Stimulated activated CD4-positive, alpha-beta T cell treated with anti-CD3 and anti-CD28 coated beads, TNF-alpha, amount 100 ng/mL, for 24 hours (primary cell): ENCODE data around the gene FGF19.

ENCODE experiments used
- DNase-seq, 3 experiments: peaks; one replicate each; pipeline ENCODE4 v3.0.0-alpha.2; 2020; ENCODE audit warnings: low read depth in 3 of 3

The FGF19 gene

DNA sequence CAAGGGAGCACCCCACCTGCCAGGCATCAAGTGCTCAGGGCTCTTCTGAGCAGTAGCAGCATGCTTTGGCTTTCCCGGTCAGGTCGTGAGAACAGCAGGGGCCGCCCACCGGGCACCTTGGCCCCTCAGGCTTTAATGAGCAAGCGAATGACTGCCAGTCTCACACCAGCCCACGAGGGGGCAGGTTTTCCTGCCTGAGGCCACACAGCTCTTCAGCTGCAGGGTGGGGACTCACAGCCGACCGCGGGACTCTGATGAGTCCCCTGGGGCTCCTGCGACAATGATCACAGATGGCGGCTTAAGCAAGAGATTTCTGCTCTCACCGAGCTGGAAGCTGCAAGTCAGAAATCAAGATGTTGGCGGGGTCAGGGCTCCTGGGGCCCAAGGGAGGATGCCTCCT is 14.3 kb upstream of the FGF19 start:
- DNase-seq: no peak

DNA sequence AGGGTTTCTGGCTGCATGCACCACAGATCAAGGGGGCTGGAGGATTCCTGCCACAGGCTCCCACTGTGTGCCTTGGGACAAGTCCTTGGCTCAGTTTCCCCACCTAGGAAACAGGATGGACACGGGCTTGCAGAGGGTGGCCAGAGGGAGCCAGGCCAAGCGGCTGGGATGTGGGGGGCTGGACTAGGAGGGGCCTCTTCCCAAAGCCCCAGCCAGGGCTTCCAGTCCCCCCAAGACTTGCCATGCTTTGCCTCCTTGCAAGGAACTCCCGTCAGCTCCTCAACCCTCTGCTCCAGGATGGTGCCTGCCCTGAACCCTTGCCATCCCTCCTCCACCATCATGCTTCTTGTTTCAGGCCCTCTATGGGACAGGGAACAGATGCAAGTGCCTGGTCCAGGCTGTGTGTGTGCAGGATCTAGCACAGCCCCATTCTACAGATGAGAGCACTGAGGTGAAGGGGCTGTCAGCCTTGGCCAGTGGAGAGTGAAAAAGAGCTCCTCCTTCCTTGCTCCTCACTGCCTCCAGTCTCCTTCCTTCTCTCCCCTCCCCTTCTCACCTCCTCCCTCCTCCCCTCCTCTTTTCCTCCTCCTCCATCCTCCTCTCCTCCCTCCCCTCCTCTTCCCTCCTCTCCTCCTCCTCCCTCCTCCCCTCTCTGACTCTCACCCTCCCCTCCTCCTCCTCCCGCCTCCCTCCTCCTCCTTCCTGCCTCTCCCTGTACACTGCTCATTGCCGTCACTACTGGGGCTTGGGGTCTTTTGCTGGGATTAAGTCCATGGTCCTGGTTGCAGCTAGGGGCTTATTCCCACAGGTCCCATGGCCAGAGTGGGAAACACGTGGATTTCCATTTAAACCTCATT is 13.3 kb upstream of the FGF19 start:
- DNase-seq: no peak

DNA sequence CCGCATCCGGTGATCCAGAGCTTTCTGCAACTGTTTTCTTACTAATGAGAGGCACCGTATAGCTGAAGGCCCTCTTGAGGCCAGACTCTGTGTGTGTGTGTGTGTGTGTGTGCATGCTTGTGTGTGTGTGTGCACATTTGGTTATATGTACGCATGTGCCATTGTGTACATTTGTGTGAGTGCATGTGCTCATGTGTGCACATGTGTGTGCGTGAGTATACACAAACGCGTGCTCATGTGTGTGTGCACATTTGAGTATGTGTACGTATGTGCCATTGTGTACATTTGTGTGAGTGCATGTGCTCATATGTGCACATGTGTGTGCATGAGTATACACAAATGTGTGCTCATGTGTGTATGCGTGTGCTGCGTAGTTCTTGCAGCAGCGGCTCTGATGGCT is 12.3 kb upstream of the FGF19 start:
- DNase-seq: no peak

DNA sequence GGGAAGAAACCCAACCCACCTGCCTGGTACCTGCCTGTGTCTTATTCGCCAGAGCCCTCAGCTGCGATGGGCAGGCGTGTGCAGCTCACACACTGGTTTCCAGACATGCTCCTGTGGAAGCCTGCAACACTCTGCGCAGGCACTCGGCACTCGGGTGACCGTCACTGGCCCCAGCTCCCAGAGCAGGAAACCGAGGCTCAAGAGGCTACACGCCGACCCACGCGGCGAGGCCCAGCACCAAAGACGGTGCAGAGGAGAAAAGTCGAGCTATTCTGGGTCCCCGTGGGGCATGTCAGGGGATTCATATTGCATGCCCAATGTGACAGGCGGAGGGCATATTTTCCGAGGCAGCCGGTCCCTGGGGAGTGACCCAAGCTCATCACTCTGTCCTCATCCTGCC is 11.6 kb upstream of the FGF19 start:
- no peak for DNase-seq

DNA sequence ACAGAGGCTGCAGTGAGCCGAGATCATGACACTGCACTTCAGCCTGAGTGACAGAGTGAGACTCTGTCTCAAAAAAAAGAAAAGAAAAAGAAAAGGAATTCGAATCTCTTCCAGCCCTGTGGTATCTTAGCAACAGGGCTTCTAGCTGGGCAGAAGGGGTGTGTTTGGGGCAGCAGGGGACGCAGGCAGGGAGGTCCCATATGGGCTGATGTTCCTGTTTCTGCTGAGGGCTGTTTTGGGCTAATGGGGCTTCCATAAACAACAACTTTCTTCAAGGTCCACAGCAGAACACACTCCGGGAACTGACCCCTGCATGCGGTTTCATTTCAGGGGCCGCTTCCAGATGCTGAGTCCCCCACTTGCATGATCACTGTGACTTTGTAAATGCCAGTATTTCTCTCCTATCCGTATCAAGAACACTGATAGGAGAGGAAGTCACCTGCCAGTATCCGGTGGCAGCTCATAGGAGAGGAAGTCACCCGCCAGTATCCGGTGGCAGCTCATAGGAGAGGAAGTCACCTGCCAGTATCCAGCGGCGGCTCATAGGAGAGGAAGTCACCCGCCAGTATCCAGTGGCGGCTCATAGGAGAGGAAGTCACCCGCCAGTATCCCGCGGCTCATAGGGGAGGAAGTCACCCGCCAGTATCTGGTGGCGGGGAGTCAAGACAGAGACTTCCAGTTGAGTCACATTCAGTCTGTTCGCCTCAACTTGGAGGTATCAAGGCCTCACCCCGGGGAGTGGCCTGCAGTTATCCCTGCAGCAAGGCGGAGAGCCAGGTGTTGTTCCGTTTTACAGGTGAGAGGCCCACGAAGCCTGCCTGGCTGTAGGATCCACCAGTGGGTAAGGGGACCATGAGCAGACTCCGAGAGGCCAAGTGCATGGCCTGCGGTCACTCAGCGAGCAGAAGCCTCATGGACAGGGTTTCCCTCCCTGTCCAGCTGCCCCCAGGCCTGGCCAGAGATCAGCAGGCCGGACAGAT is 8.3 kb upstream of the FGF19 start:
- DNase-seq: peak in 1 of 3 experiments; percentile 16

DNA sequence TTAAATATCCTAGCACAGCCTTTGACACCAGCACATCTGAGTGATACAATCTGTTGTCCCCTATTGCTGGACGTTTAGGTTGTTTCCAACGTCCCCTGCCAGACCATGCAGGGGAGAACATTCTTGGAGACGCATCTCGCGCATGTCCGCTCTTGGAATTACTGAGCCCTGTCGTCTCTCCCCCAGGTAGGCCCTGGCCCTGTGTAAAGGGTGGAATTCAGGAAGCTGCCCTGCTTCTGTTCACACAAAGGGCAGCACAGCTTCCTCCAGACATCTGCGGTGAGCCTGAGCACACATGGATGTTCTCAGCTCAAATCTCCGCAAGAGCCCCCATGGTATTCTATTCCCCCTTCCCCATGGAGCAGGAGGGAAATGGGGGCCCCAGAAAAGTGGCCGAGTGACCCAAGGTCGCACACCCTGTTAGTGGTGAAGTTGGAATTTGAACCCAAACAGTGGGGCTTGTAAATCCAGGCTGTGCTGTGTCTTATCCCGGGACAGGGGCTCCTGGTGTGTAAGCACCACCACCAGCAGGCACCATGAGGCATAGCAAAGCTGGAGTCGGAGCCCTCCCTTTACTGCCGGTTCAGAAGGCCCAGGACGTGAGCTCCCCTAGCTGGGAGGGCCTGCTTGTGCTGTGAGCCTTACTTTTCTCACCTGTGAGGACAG is 5.0 kb upstream of the FGF19 start:
- no peak for DNase-seq

DNA sequence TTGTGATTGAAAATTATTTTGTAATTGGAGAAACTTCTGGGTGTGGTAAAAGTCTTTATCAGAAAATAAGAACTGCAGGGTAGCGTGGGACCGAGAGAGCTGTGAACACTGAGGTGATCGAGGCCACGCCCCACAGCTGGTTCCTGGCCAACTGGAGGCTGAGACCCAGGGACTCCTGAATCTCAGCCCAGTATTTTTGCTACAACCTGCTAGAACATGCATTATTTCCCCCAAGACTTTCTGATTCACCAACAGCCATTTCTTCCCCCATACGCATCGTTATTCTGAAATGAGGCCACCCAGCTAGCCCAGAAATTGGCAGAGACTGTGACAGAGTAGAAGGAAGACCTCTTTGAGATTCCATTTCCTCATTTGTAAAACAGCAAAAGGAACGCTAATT is 3.4 kb upstream of the FGF19 start:
- no peak for DNase-seq

DNA sequence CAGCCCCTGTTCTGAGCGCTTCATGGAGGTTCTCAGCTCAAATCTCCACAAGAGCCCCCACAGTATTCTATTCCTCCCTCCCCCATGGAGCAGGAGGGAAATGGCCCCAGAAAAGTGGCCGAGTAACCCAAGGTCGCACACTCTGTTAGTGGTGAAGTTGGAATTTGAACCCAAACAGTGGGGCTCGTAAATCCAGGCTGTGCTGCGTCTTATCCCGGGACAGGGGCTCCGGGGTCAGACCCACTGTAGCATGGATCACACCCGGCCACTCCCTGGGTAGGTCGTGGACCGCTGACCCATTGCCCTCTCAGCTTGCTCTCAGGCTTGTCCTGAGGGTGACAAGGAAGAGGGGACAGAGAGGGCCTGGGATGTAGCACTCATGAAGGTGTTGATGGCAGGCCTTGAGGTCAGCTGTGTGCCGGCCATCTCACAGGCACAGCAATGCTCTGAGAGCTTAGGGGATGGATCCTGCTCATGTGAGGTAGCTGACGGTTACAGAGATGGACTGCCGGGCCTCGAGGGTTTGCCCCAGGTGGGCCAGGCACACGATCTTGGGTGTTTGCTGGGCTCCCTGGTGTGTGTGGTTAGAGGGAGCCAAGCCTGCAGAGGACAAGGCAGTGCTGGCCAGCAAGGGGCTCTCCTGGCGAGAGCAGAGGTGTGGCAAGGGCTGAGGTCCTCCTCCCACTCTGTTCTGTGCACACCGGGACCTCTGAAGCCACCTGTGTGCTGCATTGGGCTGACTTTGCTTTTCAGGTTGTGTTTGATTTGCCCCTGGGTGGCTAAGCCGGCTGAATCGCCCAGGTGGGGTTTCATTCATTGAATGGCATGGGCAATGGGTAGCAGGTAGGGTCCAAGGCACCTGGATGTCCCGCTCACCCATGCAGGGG is 2.3 kb upstream of the FGF19 start:
- DNase-seq: no peak

DNA sequence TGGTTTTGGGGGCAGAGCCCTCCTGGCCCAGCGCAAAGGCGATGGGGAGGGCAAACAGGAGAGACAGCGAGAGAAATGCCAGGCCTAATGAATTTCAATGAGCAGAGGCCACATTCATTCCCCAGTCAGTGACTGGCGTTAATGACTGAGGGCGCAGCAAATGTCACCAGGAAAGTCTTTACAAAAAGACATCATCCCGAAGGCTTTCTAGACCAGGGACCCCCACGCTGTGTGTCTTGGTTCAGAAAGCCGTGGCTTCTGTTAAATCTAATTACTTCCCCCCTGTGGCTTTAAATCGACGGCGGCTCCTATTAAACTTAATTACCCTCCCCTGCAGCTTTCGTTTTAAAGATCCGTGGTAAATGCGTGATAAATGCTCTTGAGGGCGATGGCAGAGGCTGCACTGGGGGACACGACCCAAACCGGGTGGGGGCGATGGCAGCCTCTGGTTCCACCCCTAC is 1.6 kb upstream of the FGF19 start:
- DNase-seq: no peak

DNA sequence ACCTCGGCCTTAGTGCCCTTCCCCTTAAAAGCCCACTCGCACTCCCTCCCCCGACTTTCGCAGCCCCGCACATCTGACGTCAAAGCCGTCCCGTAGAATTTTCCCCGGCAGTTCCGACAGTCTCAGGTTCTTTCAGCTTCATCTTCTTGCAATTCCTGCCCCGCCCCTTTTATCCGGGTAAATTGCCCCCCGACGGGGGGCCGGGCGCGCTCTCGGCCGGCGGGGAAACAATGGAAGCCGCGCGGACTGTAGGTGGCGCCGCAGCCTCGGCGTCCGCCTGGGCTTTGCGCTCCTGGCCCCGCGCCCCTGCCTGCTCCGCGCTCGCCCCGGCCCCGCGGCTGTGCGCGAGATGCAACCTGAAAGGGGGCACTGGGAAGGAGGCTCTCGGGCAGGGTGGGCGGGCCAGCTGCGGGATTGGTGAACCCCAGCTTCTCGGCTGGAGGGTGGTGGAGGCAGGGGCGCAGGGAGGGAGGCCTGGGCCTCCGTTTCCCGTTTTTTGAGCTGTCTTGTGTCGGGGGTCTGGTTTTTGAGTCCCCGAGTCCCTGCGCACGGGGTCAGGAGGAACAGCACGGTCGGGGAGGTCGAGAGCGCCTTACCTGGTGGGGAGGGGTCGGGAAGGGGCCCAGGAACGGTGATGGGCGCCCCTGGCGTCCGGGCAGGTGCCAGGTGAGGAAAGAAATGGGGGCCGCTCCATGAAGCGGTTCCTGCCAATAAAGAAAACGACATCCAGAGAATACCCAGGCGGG is 859 bp upstream of the FGF19 start:
- DNase-seq: peak in 1 of 3 experiments; percentile 13

DNA sequence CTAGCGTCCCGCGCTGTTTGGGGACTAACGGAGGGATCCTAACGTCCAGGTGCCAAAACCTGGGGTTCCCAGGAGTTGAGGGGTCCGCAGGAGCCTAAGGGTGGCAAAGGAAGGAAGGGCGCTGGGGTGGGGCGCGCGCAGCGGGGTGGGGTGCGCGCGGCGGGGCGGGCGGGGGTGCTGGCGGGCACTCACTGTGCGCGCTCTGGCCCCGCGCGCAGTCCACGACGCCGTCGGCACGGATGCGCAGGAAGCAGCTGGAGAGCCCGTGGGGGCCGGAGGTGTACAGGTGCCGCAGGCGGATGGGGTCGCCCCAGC is 412 bp downstream of the FGF19 start:
- DNase-seq: no peak

DNA sequence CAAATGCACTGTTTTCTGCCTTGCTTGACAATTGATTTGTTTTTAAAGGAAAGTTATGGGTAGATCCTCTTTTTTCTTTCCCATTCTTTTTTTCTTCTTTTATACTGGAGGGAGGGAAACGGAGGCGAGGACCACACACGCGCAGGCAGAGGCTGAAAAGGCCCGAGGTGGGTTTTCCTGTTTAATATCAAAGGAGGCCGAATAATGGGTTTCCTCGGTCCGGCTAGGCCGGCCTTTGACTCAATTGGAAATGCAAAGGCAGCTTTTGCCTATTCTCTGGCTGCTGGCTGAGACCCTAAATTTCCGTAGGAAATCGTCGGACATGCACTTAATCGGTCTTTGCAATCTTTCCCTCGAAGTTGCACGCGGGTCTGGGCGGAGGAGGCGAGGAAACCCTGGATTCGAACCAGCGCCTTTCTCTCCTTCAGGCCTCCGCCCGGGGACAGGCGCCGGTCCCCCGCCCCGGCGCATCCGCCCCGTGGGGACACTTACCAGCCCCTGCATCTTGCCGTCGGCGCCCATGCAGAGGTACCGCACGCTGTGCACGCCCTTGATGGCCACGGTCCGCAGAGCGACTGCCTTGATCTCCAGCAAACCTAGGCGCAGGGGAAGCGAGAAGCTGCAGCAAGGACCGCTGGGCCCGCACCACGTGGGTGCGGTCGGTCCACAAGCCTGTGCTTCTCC is 911 bp downstream of the FGF19 start:
- no peak for DNase-seq

DNA sequence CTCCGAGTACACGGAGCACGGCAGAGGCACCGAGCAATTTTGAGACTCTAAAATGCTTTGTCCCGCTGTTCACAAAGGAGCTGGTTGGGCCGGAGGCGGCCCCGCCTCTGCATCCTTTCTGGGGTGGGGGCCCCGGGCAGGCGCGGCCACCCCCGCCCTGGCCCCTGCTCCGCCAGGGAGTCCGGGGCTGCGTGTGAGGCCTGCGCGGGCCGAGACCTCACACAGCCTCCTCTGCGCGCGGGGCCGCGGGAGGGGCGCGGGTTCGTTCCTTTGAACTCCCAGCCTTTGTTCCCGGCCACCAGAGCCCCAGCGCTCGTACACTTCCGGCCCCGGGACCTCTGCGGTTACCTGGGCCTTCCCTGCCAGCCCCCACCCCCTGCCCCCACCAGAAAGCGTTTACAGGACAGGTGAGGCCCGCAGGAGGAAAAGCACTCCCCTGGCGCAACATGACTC is 1.6 kb downstream of the FGF19 start:
- DNase-seq: no peak

DNA sequence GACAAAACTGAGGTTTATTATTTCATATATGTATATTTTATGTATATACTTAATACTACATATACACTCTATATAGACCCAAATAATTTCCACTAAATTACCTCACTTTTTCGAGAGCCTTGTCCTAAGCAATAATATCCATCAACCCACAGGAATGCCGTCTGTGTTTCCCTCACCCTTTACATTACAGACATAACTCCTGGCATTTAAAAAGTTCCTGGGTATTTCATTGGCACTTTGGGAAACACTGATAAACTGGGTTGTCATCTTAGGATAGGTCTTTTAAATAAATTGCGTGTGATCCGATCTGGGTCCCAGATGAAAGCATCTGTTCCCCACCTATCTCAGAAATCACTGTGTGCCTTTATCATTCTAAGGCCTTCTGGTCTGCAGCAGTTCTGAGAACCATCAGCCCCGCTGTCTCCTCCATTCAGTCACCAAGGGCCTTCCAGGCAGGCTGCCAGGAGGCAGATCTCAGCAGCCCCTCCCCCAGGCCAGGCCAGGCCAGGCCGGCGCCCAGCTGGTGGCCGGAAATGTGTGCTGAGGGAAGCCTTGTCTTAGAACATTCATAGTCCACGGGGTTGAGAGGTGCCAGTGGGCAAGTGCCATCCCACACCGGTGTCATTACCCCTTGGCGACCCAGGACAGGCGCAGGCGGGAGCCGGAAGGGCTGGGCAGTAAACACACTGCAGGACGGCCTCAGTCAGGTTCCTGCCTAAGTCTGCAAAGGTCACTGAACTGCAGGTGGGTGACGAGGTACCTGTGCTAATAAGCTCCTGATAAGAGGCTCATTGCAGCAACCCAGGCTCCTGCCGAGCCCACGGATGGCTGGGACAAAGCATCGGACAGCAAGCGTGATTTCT is 3.3 kb downstream of the FGF19 start:
- DNase-seq: no peak

DNA sequence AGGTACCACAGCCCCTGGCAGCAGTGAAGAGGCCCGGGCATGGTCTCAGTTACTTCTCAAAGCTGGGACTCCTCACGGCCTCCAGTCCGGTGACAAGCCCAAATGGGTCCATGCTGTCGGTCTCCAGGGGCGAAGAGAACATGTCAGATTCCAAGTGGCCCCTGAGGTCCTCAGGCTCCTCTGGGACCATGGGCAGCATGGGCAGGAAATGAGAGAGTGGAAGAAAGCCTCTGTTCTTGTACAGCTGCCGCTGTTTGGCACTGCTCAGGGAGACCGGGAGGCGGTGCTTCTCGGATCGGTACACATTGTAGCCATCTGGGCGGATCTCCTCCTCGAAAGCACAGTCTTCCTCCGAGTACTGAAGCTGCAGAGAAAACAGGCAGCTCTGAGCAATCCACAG is 4.6 kb downstream of the FGF19 start:
- DNase-seq: no peak

DNA sequence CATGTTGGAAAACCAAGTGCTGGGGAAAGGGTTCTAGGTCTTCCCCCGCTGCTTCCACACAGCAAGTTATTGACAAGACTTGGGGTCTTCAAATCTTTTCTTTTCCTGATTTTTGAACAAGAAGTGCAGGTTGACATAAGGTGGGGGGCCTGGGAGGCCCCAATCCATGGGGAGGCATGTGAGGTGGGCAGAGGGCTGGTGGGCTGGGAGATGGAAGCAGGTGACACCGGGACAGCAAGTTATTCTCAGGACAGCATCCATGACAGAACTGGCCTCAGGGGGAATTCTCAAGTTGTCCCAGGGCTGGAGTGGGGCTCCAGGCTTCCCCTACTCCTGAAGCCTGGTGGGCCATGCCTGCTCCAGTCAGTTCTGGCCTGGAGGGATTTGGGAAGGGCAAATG is 5.5 kb downstream of the FGF19 start:
- no peak for DNase-seq

DNA sequence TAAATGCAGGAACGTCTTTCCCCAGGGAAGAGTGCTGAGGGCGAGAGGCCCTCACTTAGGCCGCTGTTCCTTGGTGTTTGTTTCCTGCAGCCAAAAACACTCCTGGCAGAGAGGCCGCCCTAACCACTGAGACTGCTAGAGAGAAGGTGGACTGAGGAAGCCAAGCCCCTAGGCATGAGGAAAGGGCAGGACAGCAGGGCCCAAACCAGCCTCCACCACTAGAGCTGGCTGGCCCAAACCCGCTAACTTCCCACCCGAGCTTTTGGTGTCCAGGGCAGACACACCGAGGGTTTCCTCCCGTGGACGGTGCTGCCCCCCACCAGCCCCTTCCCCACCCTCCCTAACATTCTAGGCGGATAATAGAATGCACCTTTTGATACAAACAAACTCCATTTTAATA is 6.0 kb downstream of the FGF19 start:
- no peak for DNase-seq

DNA sequence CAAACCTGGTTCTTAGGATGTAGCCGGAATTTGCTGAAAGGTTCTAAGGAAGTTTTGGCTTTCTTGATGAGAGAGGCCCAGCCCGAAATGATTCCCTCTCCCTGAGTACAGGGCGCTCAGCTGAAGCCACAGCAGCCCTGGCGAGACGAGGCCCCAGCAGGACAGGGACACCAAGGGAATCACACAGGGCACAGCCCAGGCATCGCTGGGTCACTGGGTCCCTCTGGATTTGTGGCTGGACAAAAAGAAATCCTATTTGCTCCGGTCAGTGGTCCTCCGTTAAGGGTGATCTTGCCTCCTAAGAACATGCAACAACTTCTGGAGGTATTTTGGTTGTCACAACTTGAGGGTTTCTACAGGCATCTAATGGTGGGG is 6.4 kb downstream of the FGF19 start:
- DNase-seq: no peak
